SU-DHL-6 (cell line): ENCODE measurements around the gene KRT23.

Experiments used
- CTCF ChIP-seq: fragments of 200-600 bp; sonication (generic); IDR thresholded peaks from one replicate; pipeline ENCODE4 v1.5.1; 2017; ENCODE audit warnings: antibody characterized with exemption, mild to moderate bottlenecking, low read length, moderate library complexity; ENCODE audit not compliant: insufficient read depth, poor library complexity, severe bottlenecking
- EZH2phosphoT487 ChIP-seq: fragments of 200-600 bp; sonication (generic), shearing (Covaris generic); conservative IDR thresholded peaks from 2 replicates; pipeline ENCODE4 v1.6.1; 2018; ENCODE audit warnings: mild to moderate bottlenecking, antibody characterized with exemption, low read length, moderate library complexity, mixed read lengths

- peak; percentile 54 for TF ChIP-seq CTCF
- TF ChIP-seq EZH2phosphoT487 = no peak
Observed at GRCh38 chr17:40909351-40909750, 28.1 kb downstream of the KRT23 start.
